Endothelial cell of umbilical vein (primary cell): ENCODE data around the gene MLF2. TPM values are rescaled to one million over a fixed set of nuclear protein-coding genes. Genes with fewer than 3 reads are reported as not detected.
A peak's percentile ranks its signal among the peaks of the same experiment; 100 is the strongest.

Experiments
- BruUV-seq: library from RNA; stranded (reverse); fragments of 400-500 nt; replicated peaks from 2 replicates; lab custom pipeline; 2021; lab: Mats Ljungman, UMichigan
- CTCF ChIA-PET: fragments of 300-600, 350-600 bp; sonication (Branson Sonifier 250); formaldehyde crosslinking; loops from one replicate; lab custom pipeline; 2021; ENCODE audit warnings: antibody characterized with exemption, inconsistent platforms; lab: Charles Lee
- POLR2A ChIA-PET: fragments of 300-600, 350-600 bp; sonication (Branson Sonifier 250); formaldehyde crosslinking; loops from one replicate; lab custom pipeline; 2021; ENCODE audit warnings: antibody characterized with exemption, inconsistent platforms; lab: Charles Lee
- DNase-seq: peaks from one replicate; pipeline ENCODE4 v3.0.0-alpha.2; 2011; ENCODE audit warnings: low read depth, low spot score
- FAIRE-seq: peaks from 2 replicates; lab custom pipeline; 2011; peaks lifted over from hg19 to GRCh38; lab: Jason Lieb, UNC
- H2AFZ ChIP-seq: 2 replicates; pipeline ENCODE4 v1.6.0; 2012; ENCODE audit warnings: low read depth, low read length, control low read depth, inconsistent platforms
- H3K27ac ChIP-seq: 2 replicates; pipeline ENCODE4 v1.5.1; 2011; ENCODE audit warnings: low read depth, mild to moderate bottlenecking, control low read depth, low read length, moderate library complexity; ENCODE audit not compliant: insufficient read depth
- H3K27me3 ChIP-seq, 2 experiments: 2 replicates each; pipeline versions ENCODE4 v1.6.0 to v1.6.1; 2011; ENCODE audit warnings: low read length in 2 of 2, mixed read lengths in 1 of 2; ENCODE audit not compliant: control insufficient read depth in 2 of 2, insufficient read depth in 2 of 2
- H3K36me3 ChIP-seq, 2 experiments: 2 replicates in 1 of 2; 3 replicates in 1 of 2; pipeline ENCODE4 v1.5.1; 2011; ENCODE audit warnings: low read length in 2 of 2, mild to moderate bottlenecking in 1 of 2, moderate library complexity in 1 of 2; ENCODE audit not compliant: control insufficient read depth in 2 of 2, insufficient read depth in 2 of 2; ENCODE audit errors: extremely low read depth in 1 of 2
- H3K4me1 ChIP-seq: 3 replicates; pipeline ENCODE4 v1.5.1; 2011; ENCODE audit warnings: mild to moderate bottlenecking, low read length; ENCODE audit not compliant: control insufficient read depth, insufficient read depth; ENCODE audit errors: extremely low read depth
- H3K4me2 ChIP-seq: 2 replicates; pipeline ENCODE4 v1.6.1; 2011; ENCODE audit warnings: low read length, control low read depth, mixed read lengths; ENCODE audit not compliant: insufficient read depth
- H3K4me3 ChIP-seq, 3 experiments: fragments of 200-600 bp in 1 of 3; sonication (generic), shearing (Covaris generic) in 1 of 3; replicated peaks in 1 of 3; 2 replicates each; pipeline ENCODE4 v1.5.1; 2011 to 2016; ENCODE audit warnings: control low read depth in 3 of 3, low read length in 3 of 3, mild to moderate bottlenecking in 2 of 3, inconsistent platforms in 1 of 3, low read depth in 1 of 3, moderate library complexity in 1 of 3; ENCODE audit not compliant: insufficient read depth in 1 of 3
- H3K79me2 ChIP-seq: 2 replicates; pipeline ENCODE4 v1.6.0; 2012; ENCODE audit warnings: low read length, inconsistent platforms; ENCODE audit not compliant: control insufficient read depth, insufficient read depth
- H3K9ac ChIP-seq: replicated peaks from 2 replicates; pipeline ENCODE3; 2011; ENCODE audit warnings: low read length, control low read depth; ENCODE audit not compliant: insufficient read depth; ENCODE audit errors: extremely low read depth
- H3K9me1 ChIP-seq: replicated peaks from 3 replicates; pipeline ENCODE4 v1.6.0; 2011; ENCODE audit warnings: mild to moderate bottlenecking, low read length; ENCODE audit not compliant: control insufficient read depth, insufficient read depth; ENCODE audit errors: extremely low read depth
- H3K9me3 ChIP-seq: replicated peaks from 2 replicates; pipeline ENCODE4 v1.5.1; 2012; ENCODE audit warnings: low read length, inconsistent platforms; ENCODE audit not compliant: control insufficient read depth, insufficient read depth
- H4K20me1 ChIP-seq: replicated peaks from 2 replicates; pipeline ENCODE3; 2011; ENCODE audit warnings: mild to moderate bottlenecking, low read length; ENCODE audit not compliant: control insufficient read depth, insufficient read depth; ENCODE audit errors: extremely low read depth
- CTCF ChIP-seq, 2 donors: IDR thresholded peaks; 1 replicate in 1 of 2; 2 replicates in 1 of 2; pipeline ENCODE4 v1.5.1; 2011; ENCODE audit warnings: low read length in 2 of 2, mild to moderate bottlenecking in 2 of 2, moderate library complexity in 2 of 2, control low read depth in 1 of 2, inconsistent platforms in 1 of 2, low read depth in 1 of 2; ENCODE audit not compliant: insufficient read depth in 1 of 2; ENCODE audit errors: extremely low read depth in 1 of 2
- EZH2 ChIP-seq: IDR thresholded peaks from 2 replicates; pipeline ENCODE4 v1.6.1; 2012; ENCODE audit warnings: borderline replicate concordance, low read depth, mild to moderate bottlenecking, moderate library complexity, low read length, inconsistent platforms; ENCODE audit not compliant: severe bottlenecking
- FOS ChIP-seq: IDR thresholded peaks from 2 replicates; pipeline ENCODE4 v1.6.1; 2011; ENCODE audit warnings: mild to moderate bottlenecking, low read length, moderate library complexity, borderline replicate concordance; ENCODE audit not compliant: insufficient read depth
- GATA2 ChIP-seq: IDR thresholded peaks from 2 replicates; pipeline ENCODE4 v1.7.0; 2011; ENCODE audit warnings: low read depth, mild to moderate bottlenecking, moderate library complexity, mixed read lengths, low read length; ENCODE audit not compliant: insufficient read length, insufficient read depth
- JUN ChIP-seq: IDR thresholded peaks from 2 replicates; pipeline ENCODE4 v1.6.1; 2011; ENCODE audit warnings: borderline replicate concordance, low read depth; ENCODE audit not compliant: insufficient read length, insufficient read depth
- MYC ChIP-seq: IDR thresholded peaks from one replicate; pipeline ENCODE4 v1.6.1; 2011; ENCODE audit warnings: mild to moderate bottlenecking, low read depth, low read length
- POLR2A ChIP-seq: IDR thresholded peaks from 2 replicates; pipeline ENCODE4 v1.6.1; 2012; ENCODE audit warnings: low read depth, mild to moderate bottlenecking, control low read depth, low read length
- POLR2AphosphoS5 ChIP-seq: IDR thresholded peaks from 2 replicates; pipeline ENCODE4 v1.6.1; 2012; ENCODE audit warnings: low read depth, mild to moderate bottlenecking, control low read depth, low read length, moderate library complexity; ENCODE audit not compliant: insufficient read depth
- dilution Hi-C: fragments of 300-500 bp; cut with MboI; formaldehyde crosslinking; loops from one replicate; pipeline ENCODE4 v1.15.0; 2019; ENCODE audit warnings: low sequenced_read_pairs; ENCODE audit not compliant: extremely low pct_ligation_motif_present
- intact Hi-C: fragments of 100-400 bp; cut with micrococcal nuclease; formaldehyde crosslinking; loops from one replicate; pipeline ENCODE4 v1.10.0; 2022
- polyA plus RNA-seq, 4 experiments: library from polyadenylated mRNA; depleted of rRNA in 3 of 4; stranded (reverse) in 3 of 4; unstranded in 1 of 4; fragments of >200 nt; gene quantifications; 2 replicates each; pipeline versions ENCODE4 v1.2.1 to v1.2.3, GENCODE V29; 2011 to 2012; ENCODE audit warnings: missing spikeins in 1 of 4
- total RNA-seq: library from RNA; stranded (reverse); gene quantifications from 2 replicates; pipeline ENCODE4 v1.2.3, GENCODE V29; 2021

The MLF2 gene
- total and polyA plus RNA-seq, 2 donors (not counting 3 experiments of a cell fraction or from before 2014, with no cell fraction given) = 147 to 306 TPM

- peak overlapping the region; percentile 11 for H2AFZ ChIP-seq
- H3K4me3 ChIP-seq = peak overlapping the region; percentile 1 to 48 (median 45)
- H3K27me3 ChIP-seq = no peaks in the 10 kb centered on the region
- H4K20me1 ChIP-seq = no peaks in the 10 kb centered on the region
- H3K36me3 ChIP-seq = peaks cover 0 to 8% of the 10 kb centered on the region in 2 experiments
- DNase-seq (no peak), FAIRE-seq (no peak)
- ChIA-PET CTCF (interaction anchor here (0.6 to 2.8 kb wide), 15 partner anchors 9 to 148 kb away, joined by 3 to 15 read pairs (median 4); partner anchors contain the start of genes CDCA3, MLF2, PTMS and USP5), POLR2A (interaction anchor here (0.6 to 1.5 kb wide), 6 partner anchors 19 to 167 kb away, joined by 3 to 13 read pairs (median 4); partner anchors contain the start of genes CDCA3, MLF2, PTMS and ZNF384)
- H3K27ac ChIP-seq = peak overlapping the region; percentile 52
- H3K79me2 ChIP-seq = peaks cover 2% of the 10 kb centered on the region
- TF ChIP-seq POLR2A (no peak), FOS (no peak), CTCF (IDR thresholded peaks at IDR 0.05; ENCODE audit: extremely low read depth in 1 of 2, insufficient read depth in 1 of 2, low read depth in 1 of 2, low read length in 2 of 2) (no peak), EZH2 (no peak), GATA2 (no peak), MYC (no peak), POLR2AphosphoS5 (no peak), JUN (no peak)
- BruUV-seq = TSS peak; percentile 64
- H3K9me3 ChIP-seq = no peaks in the 10 kb centered on the region
- peaks cover 11% of the 10 kb centered on the region for H3K4me1 ChIP-seq
- dilution Hi-C loops = no loop called here
- H3K9me1 ChIP-seq = no peaks in the 10 kb centered on the region
- peak overlapping the region; percentile 57 for H3K9ac ChIP-seq
- peak overlapping the region; percentile 47 for H3K4me2 ChIP-seq
- intact Hi-C loops = loop anchor here (1.0 kb wide), 4 partner anchors 29 to 61 kb away; partner anchors contain the start of genes ING4, MLF2 and ZNF384
Measured at GRCh38 chr12:6724409-6724797, 28.5 kb downstream of the MLF2 start.
